Fibroblast of the aortic adventitia (primary cell): Measurements from ENCODE around the gene PRR35. TPM values are rescaled to one million over a fixed set of nuclear protein-coding genes. Genes with fewer than 3 reads are reported as not detected.

Experiments
- DNase-seq: peaks from one replicate; pipeline ENCODE4 v3.0.0-alpha.2; 2010; ENCODE audit warnings: low read depth
- H3K4me3 ChIP-seq: 2 replicates; pipeline ENCODE4 v1.5.1; 2011; ENCODE audit warnings: low read depth, mild to moderate bottlenecking, control low read depth, low read length, moderate library complexity
- total RNA-seq: library from RNA; depleted of rRNA; stranded (reverse); fragments of >200 nt; gene quantifications from 2 replicates; pipeline ENCODE4 v1.2.3, GENCODE V29; 2012; ENCODE audit warnings: low replicate concordance
- TF ChIP-seq, protein P1 (sequence below): IDR thresholded peaks from 2 replicates; pipeline ENCODE4 v1.5.1; 2011; ENCODE audit warnings: mild to moderate bottlenecking, low read length, control low read depth, inconsistent platforms; ENCODE audit not compliant: insufficient read depth

Gene PRR35
- total RNA-seq, 1 donor = not detected

DNA sequence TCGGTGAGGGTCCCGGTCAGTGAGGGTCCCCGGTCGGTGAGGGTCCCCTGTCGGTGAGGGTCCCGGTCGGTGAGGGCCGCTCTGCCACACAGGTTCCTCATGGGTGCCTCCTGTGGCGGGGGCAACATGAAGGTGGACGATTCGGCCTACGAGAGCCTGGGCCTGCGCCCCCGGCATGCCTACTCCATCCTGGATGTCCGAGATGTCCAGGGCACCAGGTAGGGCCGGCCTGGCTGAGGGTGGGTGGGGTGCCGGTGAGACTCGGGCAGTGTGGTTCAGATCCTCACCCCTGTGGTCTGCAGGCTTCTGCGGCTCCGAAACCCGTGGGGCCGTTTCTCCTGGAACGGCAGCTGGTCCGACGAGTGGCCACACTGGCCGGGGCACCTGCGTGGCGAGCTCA lies 9.0 kb upstream of the PRR35 start:
- TF ChIP-seq, protein P1, sequence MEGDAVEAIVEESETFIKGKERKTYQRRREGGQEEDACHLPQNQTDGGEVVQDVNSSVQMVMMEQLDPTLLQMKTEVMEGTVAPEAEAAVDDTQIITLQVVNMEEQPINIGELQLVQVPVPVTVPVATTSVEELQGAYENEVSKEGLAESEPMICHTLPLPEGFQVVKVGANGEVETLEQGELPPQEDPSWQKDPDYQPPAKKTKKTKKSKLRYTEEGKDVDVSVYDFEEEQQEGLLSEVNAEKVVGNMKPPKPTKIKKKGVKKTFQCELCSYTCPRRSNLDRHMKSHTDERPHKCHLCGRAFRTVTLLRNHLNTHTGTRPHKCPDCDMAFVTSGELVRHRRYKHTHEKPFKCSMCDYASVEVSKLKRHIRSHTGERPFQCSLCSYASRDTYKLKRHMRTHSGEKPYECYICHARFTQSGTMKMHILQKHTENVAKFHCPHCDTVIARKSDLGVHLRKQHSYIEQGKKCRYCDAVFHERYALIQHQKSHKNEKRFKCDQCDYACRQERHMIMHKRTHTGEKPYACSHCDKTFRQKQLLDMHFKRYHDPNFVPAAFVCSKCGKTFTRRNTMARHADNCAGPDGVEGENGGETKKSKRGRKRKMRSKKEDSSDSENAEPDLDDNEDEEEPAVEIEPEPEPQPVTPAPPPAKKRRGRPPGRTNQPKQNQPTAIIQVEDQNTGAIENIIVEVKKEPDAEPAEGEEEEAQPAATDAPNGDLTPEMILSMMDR = no peak
- no peak overlapping the region for H3K4me3 ChIP-seq
- no peak for DNase-seq

DNA sequence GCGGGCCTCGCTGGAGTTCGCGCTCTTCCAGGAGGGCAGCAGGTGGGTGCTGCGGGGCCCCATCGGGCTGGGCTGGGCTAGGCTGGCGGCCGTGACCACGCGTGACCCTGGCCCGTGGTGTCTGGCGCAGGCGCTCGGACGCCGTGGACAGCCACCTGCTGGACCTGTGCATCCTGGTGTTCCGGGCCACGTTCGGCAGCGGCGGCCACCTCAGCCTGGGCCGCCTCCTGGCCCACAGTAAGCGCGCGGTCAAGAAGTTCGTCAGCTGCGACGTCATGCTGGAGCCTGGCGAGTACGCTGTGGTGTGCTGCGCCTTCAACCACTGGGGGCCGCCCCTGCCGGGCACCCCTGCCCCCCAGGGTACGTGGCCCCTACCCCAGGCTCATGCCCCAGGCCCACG lies 8.0 kb upstream of the PRR35 start:
- no peak overlapping the region for H3K4me3 ChIP-seq
- TF ChIP-seq, protein P1 = no peak
- no peak for DNase-seq

DNA sequence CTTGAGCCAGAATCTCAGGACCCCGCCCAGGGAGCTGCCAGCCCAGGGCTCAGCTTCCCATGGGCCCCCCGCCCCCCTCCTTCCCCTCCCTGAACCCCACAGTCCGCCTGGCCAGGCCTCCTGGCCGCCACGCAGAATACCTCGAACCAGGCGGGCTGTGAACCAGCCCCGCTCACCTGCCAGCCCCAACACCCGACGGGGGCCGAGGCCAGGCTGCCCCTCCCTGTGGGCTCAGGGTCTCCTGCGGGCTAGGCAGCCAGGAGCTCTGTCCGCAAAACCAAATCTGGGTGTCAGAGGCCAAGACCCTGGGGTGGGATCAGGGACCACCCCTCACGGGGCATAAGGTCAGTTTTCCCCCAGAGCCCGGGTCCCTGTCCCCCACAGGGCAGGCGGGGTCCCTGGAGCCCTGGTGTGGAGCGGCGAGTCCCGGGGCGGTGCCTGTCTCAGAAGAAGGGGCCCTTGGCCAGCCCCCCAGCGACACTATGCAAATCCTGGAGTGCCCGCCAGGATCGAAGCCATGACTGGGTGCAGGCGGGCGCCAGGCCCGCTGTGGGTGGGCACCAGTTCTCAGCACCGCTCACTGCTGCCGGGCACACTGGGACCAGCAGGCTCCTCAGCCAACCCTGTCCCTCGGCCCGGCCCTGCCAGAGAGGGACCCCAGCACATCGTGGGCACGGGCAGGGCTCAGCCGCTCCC lies 6.4 kb upstream of the PRR35 start:
- no peak for DNase-seq
- H3K4me3 ChIP-seq = no peak overlapping the region
- TF ChIP-seq, protein P1 = no peak

DNA sequence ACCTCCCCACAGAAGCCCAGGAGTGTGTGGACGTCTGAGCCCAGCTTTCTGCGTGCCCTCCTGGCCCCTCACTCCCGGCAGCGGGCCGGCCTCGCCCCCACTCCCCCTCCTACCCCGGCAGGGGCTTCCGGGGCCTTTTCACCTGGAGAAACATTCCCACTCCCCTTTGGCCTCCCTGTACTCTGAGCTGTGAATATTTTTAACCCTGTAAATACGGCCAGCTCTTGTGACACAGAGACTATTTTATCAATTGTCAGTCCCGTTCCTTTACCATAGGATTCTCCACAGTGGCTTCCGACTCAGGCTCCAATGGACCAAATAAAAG lies 5.9 kb upstream of the PRR35 start:
- H3K4me3 ChIP-seq = no peak overlapping the region
- TF ChIP-seq, protein P1 = no peak
- DNase-seq = no peak

DNA sequence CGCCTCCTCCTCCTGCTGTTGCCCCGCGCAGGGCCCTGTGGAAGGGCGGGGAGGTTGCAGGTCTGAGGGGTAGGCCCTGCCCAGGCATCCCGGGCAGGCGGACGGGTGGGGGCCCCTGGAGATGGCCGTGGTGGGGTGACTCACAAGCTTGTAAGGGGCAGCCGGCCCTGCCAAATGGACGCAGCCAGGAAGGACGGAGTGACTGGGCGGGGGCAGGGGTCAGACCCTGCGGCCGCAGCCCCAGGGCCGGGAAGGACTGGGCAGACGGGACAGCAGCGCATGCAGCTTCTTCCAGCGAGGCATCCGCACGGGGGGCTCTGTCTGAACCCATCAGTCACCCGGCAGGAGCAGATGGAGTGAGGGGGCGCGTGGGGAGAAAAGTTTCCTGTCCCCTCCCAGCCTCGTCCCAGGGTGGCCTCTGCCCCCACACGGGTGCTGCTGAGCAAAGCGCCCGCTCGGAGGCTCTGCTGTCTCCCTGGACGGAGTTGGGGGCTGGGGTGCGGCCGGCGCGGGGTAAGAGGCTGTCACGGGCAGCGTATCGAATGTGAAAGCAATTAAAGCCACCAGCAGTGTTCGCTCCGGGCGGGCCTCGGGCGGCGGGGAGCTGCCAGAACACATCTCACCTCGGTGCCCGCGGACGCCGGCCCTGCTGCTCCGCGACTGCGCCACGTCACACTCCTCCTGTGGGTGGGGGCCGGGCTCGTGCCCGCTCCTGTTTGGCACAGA lies 5.4 kb upstream of the PRR35 start:
- DNase-seq = peak; percentile 65
- TF ChIP-seq, protein P1 = no peak
- peak overlapping the region; percentile 28 for H3K4me3 ChIP-seq

DNA sequence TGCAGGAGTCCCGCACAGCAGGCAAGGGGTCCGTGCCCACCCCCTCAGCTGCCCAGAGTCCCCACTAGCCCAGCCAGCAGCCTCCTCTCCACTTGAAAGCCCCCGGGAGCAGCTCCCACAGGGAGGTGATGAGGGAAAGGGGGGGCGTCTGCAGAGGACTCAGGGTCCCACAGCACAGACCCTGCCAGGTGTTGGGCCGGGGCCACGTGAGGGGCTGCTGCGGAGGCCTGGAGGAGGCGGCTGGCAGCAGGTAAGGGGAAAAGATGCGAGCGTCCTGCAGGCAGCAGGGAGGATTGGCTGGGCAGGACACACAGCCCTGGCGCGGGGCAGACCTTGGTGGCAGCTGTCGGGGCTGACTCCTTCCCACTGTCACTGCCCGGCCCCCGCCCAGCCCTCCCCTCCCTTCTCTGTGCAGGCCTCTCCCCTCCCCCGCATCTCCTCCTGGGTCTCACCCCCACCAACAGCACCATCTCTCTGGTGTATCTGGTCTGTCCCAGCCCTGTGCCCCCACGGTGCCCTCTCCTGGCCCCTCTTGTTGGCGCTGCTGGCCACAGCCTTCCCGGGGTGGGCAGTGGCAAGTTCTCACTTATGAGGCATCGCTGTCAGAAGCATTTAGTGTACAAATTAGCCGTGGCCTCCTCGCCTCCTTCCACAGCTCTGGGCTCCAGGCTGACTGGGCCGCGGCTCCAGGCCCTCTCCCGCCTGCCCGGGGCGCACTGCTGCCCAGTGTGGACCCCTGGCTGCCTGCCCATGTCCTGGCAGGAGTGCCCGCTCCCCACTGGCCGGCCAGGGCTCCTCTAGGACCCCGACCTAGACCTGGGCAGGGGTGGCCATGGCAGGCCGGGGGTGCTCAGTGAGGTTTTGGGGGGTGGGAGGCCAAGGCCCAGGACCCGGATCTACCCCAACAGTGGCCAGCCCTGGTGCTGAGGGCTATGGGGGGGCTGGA lies 4.4 kb upstream of the PRR35 start:
- no peak overlapping the region for H3K4me3 ChIP-seq
- DNase-seq = no peak
- TF ChIP-seq, protein P1 = no peak
